ENCODE measurements around the gene RMDN2.
A peak's percentile ranks its signal among the peaks of the same experiment; 100 is the strongest.

- TF ChIP-seq CTCF (IDR thresholded peaks at IDR 0.05), result no peak
- TF ChIP-seq POLR2A (IDR thresholded peaks at IDR 0.05; ENCODE audit: low read length), result no peak
- no peak for TF ChIP-seq EP300 (IDR thresholded peaks at IDR 0.05)
- no peak for TF ChIP-seq MAFK (IDR thresholded peaks at IDR 0.05; ENCODE audit: partially characterized antibody)
- no peak for TF ChIP-seq NFE2L2 (conservative IDR thresholded peaks at IDR 0.05; ENCODE audit: low read length)
- no peak for TF ChIP-seq REST (IDR thresholded peaks at IDR 0.05)
- TF ChIP-seq MAX (IDR thresholded peaks at IDR 0.05), result no peak
- 0 out of 4 replicates have a peak, but pooled peaks of 1 of the 2 experiments have one; percentile 9 for TF ChIP-seq CEBPB (IDR thresholded peaks at IDR 0.05)
- TF ChIP-seq MAZ (IDR thresholded peaks at IDR 0.05; ENCODE audit: borderline replicate concordance, low read depth, low read length), result no peak
Measured at GRCh38 chr2:38065502-38066135, 140.5 kb downstream of the RMDN2 start.
